Gastrocnemius medialis (tissue), 4 donors: ENCODE results near the gene COG1.

Source experiments
- CTCF ChIP-seq, 5 experiments: fragments of 450-650 bp in 3 of 5; fragments of 200-600 bp in 2 of 5; sonication (generic) in 2 of 5; IDR thresholded peaks in 4 of 5; conservative IDR thresholded peaks in 1 of 5; 1 replicate in 4 of 5; 2 replicates in 1 of 5; pipeline ENCODE4 v1.5.1; 2016 to 2019; ENCODE audit warnings: antibody characterized with exemption in 5 of 5, mild to moderate bottlenecking in 3 of 5, moderate library complexity in 3 of 5
- POLR2A ChIP-seq, 2 donors: fragments of 450-650 bp; IDR thresholded peaks; one replicate each; pipeline ENCODE4 v1.6.1; 2017; ENCODE audit warnings: antibody characterized with exemption in 2 of 2, mild to moderate bottlenecking in 2 of 2, moderate library complexity in 2 of 2

- TF ChIP-seq CTCF (IDR thresholded peaks at IDR 0.05 in 4 of 5, conservative IDR thresholded peaks at IDR 0.05 in 1 of 5) (no peak), POLR2A (IDR thresholded peaks at IDR 0.05) (no peak)
Observed at GRCh38 chr17:73214851-73215250, 22.0 kb downstream of the COG1 start.
